Mesothelial cell of epicardium (in vitro differentiated cells): ENCODE results near the gene NRCAM. TPM values are rescaled to one million over a fixed set of nuclear protein-coding genes. Genes with fewer than 3 reads are reported as not detected.

Source experiments
- DNase-seq, 2 experiments: peaks; one replicate each; pipeline ENCODE4 v3.0.0; 2021; ENCODE audit warnings: low spot score in 2 of 2; ENCODE audit not compliant: unreplicated experiment in 2 of 2
- H3K27ac Mint-ChIP-seq: 2 replicates; pipeline ENCODE4 v1.8.0; 2021; ENCODE audit warnings: mixed read lengths
- H3K27me3 Mint-ChIP-seq: 2 replicates; pipeline ENCODE4 v1.8.0; 2021; ENCODE audit warnings: low read depth, mixed read lengths
- H3K36me3 Mint-ChIP-seq: 2 replicates; pipeline ENCODE4 v1.8.0; 2021; ENCODE audit warnings: mixed read lengths
- H3K4me1 Mint-ChIP-seq: 2 replicates; pipeline ENCODE4 v1.8.0; 2021; ENCODE audit warnings: mixed read lengths
- H3K4me3 Mint-ChIP-seq: 2 replicates; pipeline ENCODE4 v1.8.0; 2021; ENCODE audit warnings: mild to moderate bottlenecking, moderate library complexity, mixed read lengths
- H3K9me3 Mint-ChIP-seq: 2 replicates; pipeline ENCODE4 v1.8.0; 2021; ENCODE audit warnings: mixed read lengths
- CTCF ChIP-seq: fragments of 200-600 bp; sonication (generic); IDR thresholded peaks from one replicate; pipeline ENCODE4 v1.5.0; 2021; ENCODE audit warnings: antibody characterized with exemption; ENCODE audit not compliant: unreplicated experiment
- total RNA-seq: library from RNA; stranded (reverse); gene quantifications from 3 replicates; pipeline ENCODE4 v1.2.1, GENCODE V29; 2021

Gene NRCAM
- total RNA-seq, 1 donor from 2014 or later = 5.7 TPM

GRCh38 chr7:108205311-108205710 is 250.9 kb downstream of the NRCAM start:
- no peaks in the 10 kb centered on the region for H3K4me1 Mint-ChIP-seq
- peaks cover 12% of the 10 kb centered on the region for H3K27me3 Mint-ChIP-seq
- no peak for TF ChIP-seq CTCF
- no peak overlapping the region for H3K27ac Mint-ChIP-seq
- no peak overlapping the region for H3K4me3 Mint-ChIP-seq
- no peaks in the 10 kb centered on the region for H3K36me3 Mint-ChIP-seq
- DNase-seq = no peak
- H3K9me3 Mint-ChIP-seq = no peaks in the 10 kb centered on the region

- no peak for TF ChIP-seq CTCF
- Mint-ChIP-seq H3K27me3 (peaks cover 12% of the 10 kb centered on the region), H3K4me3 (no peak overlapping the region), H3K4me1 (peaks cover 2% of the 10 kb centered on the region), H3K27ac (no peak overlapping the region), H3K36me3 (no peaks in the 10 kb centered on the region), H3K9me3 (no peaks in the 10 kb centered on the region)
- no peak for DNase-seq
These were observed 251.9 kb downstream of the NRCAM start for GRCh38 chr7:108204281-108204796.

GRCh38 chr7:108203537-108203936 is 252.7 kb downstream of the NRCAM start:
- peaks cover 3% of the 10 kb centered on the region for H3K4me1 Mint-ChIP-seq
- no peak for TF ChIP-seq CTCF
- H3K4me3 Mint-ChIP-seq = no peak overlapping the region
- H3K27ac Mint-ChIP-seq = no peak overlapping the region
- DNase-seq = no peak
- no peaks in the 10 kb centered on the region for H3K36me3 Mint-ChIP-seq
- H3K27me3 Mint-ChIP-seq = peaks cover 12% of the 10 kb centered on the region
- no peaks in the 10 kb centered on the region for H3K9me3 Mint-ChIP-seq

- peaks cover 6% of the 10 kb centered on the region for H3K4me1 Mint-ChIP-seq
- H3K9me3 Mint-ChIP-seq = no peaks in the 10 kb centered on the region
- no peaks in the 10 kb centered on the region for H3K36me3 Mint-ChIP-seq
- H3K4me3 Mint-ChIP-seq = no peak overlapping the region
- peaks cover 12% of the 10 kb centered on the region for H3K27me3 Mint-ChIP-seq
- H3K27ac Mint-ChIP-seq = no peak overlapping the region
- no peak for TF ChIP-seq CTCF
- no peak for DNase-seq
These were observed 253.5 kb downstream of the NRCAM start for GRCh38 chr7:108202743-108203142.

- no peaks in the 10 kb centered on the region for H3K9me3 Mint-ChIP-seq
- no peaks in the 10 kb centered on the region for H3K36me3 Mint-ChIP-seq
- TF ChIP-seq CTCF = no peak
- DNase-seq = no peak
- no peak overlapping the region for H3K27ac Mint-ChIP-seq
- H3K27me3 Mint-ChIP-seq = peaks cover 12% of the 10 kb centered on the region
- peaks cover 6% of the 10 kb centered on the region for H3K4me1 Mint-ChIP-seq
- H3K4me3 Mint-ChIP-seq = no peak overlapping the region
These were observed 254.5 kb downstream of the NRCAM start for GRCh38 chr7:108201766-108202165.

GRCh38 chr7:108200326-108200725 is 255.9 kb downstream of the NRCAM start:
- H3K27me3 Mint-ChIP-seq = peaks cover 12% of the 10 kb centered on the region
- no peak overlapping the region for H3K27ac Mint-ChIP-seq
- DNase-seq = no peak
- no peak overlapping the region for H3K4me3 Mint-ChIP-seq
- peaks cover 6% of the 10 kb centered on the region for H3K4me1 Mint-ChIP-seq
- H3K9me3 Mint-ChIP-seq = no peaks in the 10 kb centered on the region
- no peaks in the 10 kb centered on the region for H3K36me3 Mint-ChIP-seq
- TF ChIP-seq CTCF = no peak
